Hematopoietic multipotent progenitor cell (in vitro differentiated cells): Measurements from ENCODE around the gene DMD. TPM values are rescaled to one million over a fixed set of nuclear protein-coding genes. Genes with fewer than 3 reads are reported as not detected.
"Not testable (repeated sequence)": the region's sequence is repeated elsewhere in the genome, so short reads cannot be mapped to it uniquely, and the experiment has no call there.

Experiments used
- DNase-seq, 3 donors: peaks; one replicate each; pipeline ENCODE4 v3.0.0-alpha.2; 2011 to 2015; ENCODE audit warnings: low read depth in 2 of 3, low spot score in 2 of 3
- total RNA-seq: library from RNA; depleted of rRNA; stranded (reverse); fragments of >200 nt; gene quantifications from one replicate; pipeline ENCODE4 v1.2.3, GENCODE V29; 2012

Gene DMD
- total RNA-seq, 1 donor = 0.54 TPM

GRCh38 chrX:32293962-32294700 is 917.2 kb downstream of the DMD start:
- no peak for DNase-seq

GRCh38 chrX:32289356-32289755 is 922.0 kb downstream of the DMD start:
- no peak for DNase-seq

GRCh38 chrX:32281853-32282252 is 929.5 kb downstream of the DMD start:
- no peak for DNase-seq

- no peak for DNase-seq
Measured at GRCh38 chrX:32280921-32281320, 930.4 kb downstream of the DMD start.

- no peak for DNase-seq
Measured at GRCh38 chrX:32280489-32280888, 930.9 kb downstream of the DMD start.

GRCh38 chrX:32276153-32276552 is 935.2 kb downstream of the DMD start:
- DNase-seq = no peak

GRCh38 chrX:32269866-32270265 is 941.5 kb downstream of the DMD start:
- no peak for DNase-seq

- no peak for DNase-seq
Measured at GRCh38 chrX:32268207-32268606, 943.1 kb downstream of the DMD start.

- no peak for DNase-seq
Measured at GRCh38 chrX:32267796-32268195, 943.6 kb downstream of the DMD start.

GRCh38 chrX:32246675-32247074 is 964.7 kb downstream of the DMD start:
- DNase-seq = not testable (repeated sequence)

GRCh38 chrX:32195611-32196010 is 1015.7 kb downstream of the DMD start:
- no peak for DNase-seq

- no peak for DNase-seq
Measured at GRCh38 chrX:32191316-32191715, 1020.0 kb downstream of the DMD start.

GRCh38 chrX:32185160-32185559 is 1026.2 kb downstream of the DMD start:
- no peak for DNase-seq

- no peak for DNase-seq
Measured at GRCh38 chrX:32183066-32183465, 1028.3 kb downstream of the DMD start.

GRCh38 chrX:32176510-32176909 is 1034.8 kb downstream of the DMD start:
- DNase-seq = no peak

- no peak for DNase-seq
Measured at GRCh38 chrX:32170481-32170880, 1040.9 kb downstream of the DMD start.

GRCh38 chrX:32155044-32155638 is 1056.2 kb downstream of the DMD start:
- DNase-seq = no peak

- no peak for DNase-seq
Measured at GRCh38 chrX:32153585-32153984, 1057.8 kb downstream of the DMD start.

- no peak for DNase-seq
Measured at GRCh38 chrX:32150141-32150540, 1061.2 kb downstream of the DMD start.

- no peak for DNase-seq
Measured at GRCh38 chrX:32141841-32142240, 1069.5 kb downstream of the DMD start.

GRCh38 chrX:32139476-32139875 is 1071.9 kb downstream of the DMD start:
- no peak for DNase-seq

GRCh38 chrX:32137525-32137924 is 1073.8 kb downstream of the DMD start:
- DNase-seq = no peak

- DNase-seq = no peak
Measured at GRCh38 chrX:32126997-32127396, 1084.4 kb downstream of the DMD start.
